ENCODE results near the gene HDAC11. TPM values are rescaled to one million over a fixed set of nuclear protein-coding genes. Genes with fewer than 3 reads are reported as not detected.
"Not testable (repeated sequence)": the region's sequence is repeated elsewhere in the genome, so short reads cannot be mapped to it uniquely, and the experiment has no call there.

Gene HDAC11
- total RNA-seq = 1 to 10 TPM in 1 of 2 experiments, under 1 TPM in 1; 0.70 to 1.2 TPM

GRCh38 chr3:13479582-13480339 is at the start of gene HDAC11:
Gene HDAC11, plus strand, starts transcription at chr3:13480306. Its CDS starts 42 bp downstream, at chr3:13480348.
- H3K27me3 Mint-ChIP-seq = peaks cover 11% of the 10 kb centered on the region
- CTCF ChIA-PET = interaction anchor here (0.8 to 6.7 kb wide), 15 partner anchors 15 to 412 kb away, joined by 3 to 29 read pairs (median 4); no protein-coding TSS in a partner anchor
- H3K9me3 Mint-ChIP-seq (ENCODE audit: low read depth) = no peaks in the 10 kb centered on the region
- ATAC-seq = peak; percentile 96
- H3K4me1 Mint-ChIP-seq = peaks cover 10% of the 10 kb centered on the region
- DNase-seq = peak; percentile 99
- no peaks in the 10 kb centered on the region for H3K36me3 Mint-ChIP-seq
- peak within 1 kb of the TSS; percentile 86 for H3K27ac Mint-ChIP-seq
- peak within 1 kb of the TSS; percentile 83 for H3K4me3 Mint-ChIP-seq

GRCh38 chr3:13430411-13430875 is 49.7 kb upstream of the HDAC11 start:
- H3K9me3 Mint-ChIP-seq (ENCODE audit: low read depth); H3K27ac Mint-ChIP-seq; ATAC-seq; H3K36me3 Mint-ChIP-seq; H3K27me3 Mint-ChIP-seq; H3K4me3 Mint-ChIP-seq; DNase-seq: not testable (repeated sequence)
- CTCF ChIA-PET = interaction anchor here (2.6 kb wide), 1 partner anchor 14 kb away, joined by 7 read pairs; no protein-coding TSS in a partner anchor
- peaks cover 15% of the 10 kb centered on the region for H3K4me1 Mint-ChIP-seq

GRCh38 chr3:13432093-13432492 is 48.0 kb upstream of the HDAC11 start:
- Mint-ChIP-seq H3K9me3 (ENCODE audit: low read depth) (no peaks in the 10 kb centered on the region), H3K36me3 (peaks cover 3% of the 10 kb centered on the region), H3K4me3 (no peak overlapping the region), H3K4me1 (peaks cover 11% of the 10 kb centered on the region), H3K27me3 (peaks cover 20% of the 10 kb centered on the region), H3K27ac (no peak overlapping the region)
- ATAC-seq = no peak
- no peak for DNase-seq
- CTCF ChIA-PET = no interaction called here

- Mint-ChIP-seq H3K27me3 (peaks cover 23% of the 10 kb centered on the region), H3K27ac (no peak overlapping the region), H3K4me1 (peaks cover 3% of the 10 kb centered on the region), H3K9me3 (ENCODE audit: low read depth) (no peaks in the 10 kb centered on the region), H3K4me3 (no peak overlapping the region), H3K36me3 (peaks cover 3% of the 10 kb centered on the region)
- DNase-seq (no peak), ATAC-seq (no peak)
- CTCF ChIA-PET = interaction anchor here (1.2 kb wide), 1 partner anchor 18 kb away, joined by 3 read pairs; no protein-coding TSS in a partner anchor
Observed at GRCh38 chr3:13433912-13434311, 46.2 kb upstream of the HDAC11 start.

- H3K4me3 Mint-ChIP-seq; H3K9me3 Mint-ChIP-seq (ENCODE audit: low read depth); ATAC-seq; H3K36me3 Mint-ChIP-seq; CTCF ChIA-PET; DNase-seq; H3K27ac Mint-ChIP-seq; H3K4me1 Mint-ChIP-seq: not testable (repeated sequence)
- H3K27me3 Mint-ChIP-seq = peaks cover 23% of the 10 kb centered on the region
Observed at GRCh38 chr3:13436213-13436612, 43.9 kb upstream of the HDAC11 start.

- no peak for ATAC-seq
- no peak overlapping the region for H3K27ac Mint-ChIP-seq
- CTCF ChIA-PET = interaction anchor here (1.1 kb wide), 1 partner anchor 20 kb away, joined by 3 read pairs; the partner anchor contains the start of gene NUP210
- no peak overlapping the region for H3K4me3 Mint-ChIP-seq
- no peaks in the 10 kb centered on the region for H3K4me1 Mint-ChIP-seq
- H3K36me3 Mint-ChIP-seq = no peaks in the 10 kb centered on the region
- peaks cover 15% of the 10 kb centered on the region for H3K27me3 Mint-ChIP-seq
- no peaks in the 10 kb centered on the region for H3K9me3 Mint-ChIP-seq (ENCODE audit: low read depth)
- no peak for DNase-seq
Observed at GRCh38 chr3:13440204-13440817, 39.8 kb upstream of the HDAC11 start.

- DNase-seq; ATAC-seq; H3K9me3 Mint-ChIP-seq (ENCODE audit: low read depth); H3K36me3 Mint-ChIP-seq; H3K4me1 Mint-ChIP-seq; H3K27me3 Mint-ChIP-seq; H3K4me3 Mint-ChIP-seq; H3K27ac Mint-ChIP-seq; CTCF ChIA-PET: not testable (repeated sequence)
Observed at GRCh38 chr3:13442882-13443281, 37.2 kb upstream of the HDAC11 start.

GRCh38 chr3:13451301-13451673 is 28.8 kb upstream of the HDAC11 start:
- Mint-ChIP-seq H3K36me3 (no peaks in the 10 kb centered on the region), H3K4me3 (peak overlapping the region; percentile 80), H3K9me3 (ENCODE audit: low read depth) (no peaks in the 10 kb centered on the region), H3K27me3 (no peaks in the 10 kb centered on the region), H3K4me1 (peaks cover 22% of the 10 kb centered on the region), H3K27ac (peak overlapping the region; percentile 82)
- DNase-seq (no peak), ATAC-seq (peak; percentile 26)
- CTCF ChIA-PET = interaction anchor here (0.8 to 6.2 kb wide), 24 partner anchors 11 to 439 kb away, joined by 3 to 89 read pairs (median 6); partner anchors contain the start of genes HDAC11 and NUP210

GRCh38 chr3:13452490-13453335 is 27.4 kb upstream of the HDAC11 start:
- Mint-ChIP-seq H3K9me3 (ENCODE audit: low read depth) (no peaks in the 10 kb centered on the region), H3K4me1 (peaks cover 22% of the 10 kb centered on the region), H3K27ac (peak overlapping the region; percentile 82), H3K36me3 (no peaks in the 10 kb centered on the region), H3K4me3 (peak overlapping the region; percentile 80), H3K27me3 (no peaks in the 10 kb centered on the region)
- CTCF ChIA-PET = interaction anchor here (0.7 to 6.2 kb wide), 44 partner anchors 8 to 585 kb away, joined by 3 to 89 read pairs (median 5); partner anchors contain the start of genes HDAC11 and NUP210
- DNase-seq = peak; percentile 60
- ATAC-seq = peak; percentile 21

GRCh38 chr3:13455644-13456043 is 24.5 kb upstream of the HDAC11 start:
- ATAC-seq (no peak), DNase-seq (no peak)
- Mint-ChIP-seq H3K27me3 (no peaks in the 10 kb centered on the region), H3K4me3 (no peak overlapping the region), H3K36me3 (no peaks in the 10 kb centered on the region), H3K27ac (no peak overlapping the region), H3K4me1 (peaks cover 16% of the 10 kb centered on the region), H3K9me3 (ENCODE audit: low read depth) (no peaks in the 10 kb centered on the region)
- CTCF ChIA-PET = interaction anchor here (0.8 to 6.2 kb wide), 9 partner anchors 16 to 363 kb away, joined by 3 to 89 read pairs (median 5); partner anchors contain the start of genes HDAC11 and NUP210

- DNase-seq (no peak), ATAC-seq (no peak)
- peaks cover 3% of the 10 kb centered on the region for H3K4me1 Mint-ChIP-seq
- H3K27me3 Mint-ChIP-seq = peaks cover 2% of the 10 kb centered on the region
- no peaks in the 10 kb centered on the region for H3K36me3 Mint-ChIP-seq
- no peaks in the 10 kb centered on the region for H3K9me3 Mint-ChIP-seq (ENCODE audit: low read depth)
- no peak overlapping the region for H3K27ac Mint-ChIP-seq
- no peak overlapping the region for H3K4me3 Mint-ChIP-seq
- CTCF ChIA-PET = interaction anchor here (1.3 to 1.7 kb wide), 2 partner anchors 14 to 19 kb away, joined by 4 to 5 read pairs; no protein-coding TSS in a partner anchor
Observed at GRCh38 chr3:13457593-13457992, 22.5 kb upstream of the HDAC11 start.

- no peaks in the 10 kb centered on the region for H3K9me3 Mint-ChIP-seq (ENCODE audit: low read depth)
- H3K4me1 Mint-ChIP-seq = no peaks in the 10 kb centered on the region
- CTCF ChIA-PET = interaction anchor here (1.1 to 4.7 kb wide), 6 partner anchors 61 to 367 kb away, joined by 3 to 40 read pairs (median 8); no protein-coding TSS in a partner anchor
- H3K27ac Mint-ChIP-seq = no peak overlapping the region
- H3K36me3 Mint-ChIP-seq = no peaks in the 10 kb centered on the region
- peaks cover 17% of the 10 kb centered on the region for H3K27me3 Mint-ChIP-seq
- ATAC-seq (no peak), DNase-seq (no peak)
- no peak overlapping the region for H3K4me3 Mint-ChIP-seq
Observed at GRCh38 chr3:13459605-13460340, 20.3 kb upstream of the HDAC11 start.

Data from activated CD8-positive, alpha-beta memory T cell treated with anti-CD3 and anti-CD28 coated beads, Interleukin-2, amount 10 ng/mL, durations not matched to agents 7 days and 5 days (primary cell).